ENCODE data around the gene FBLN1. TPM values are rescaled to one million over a fixed set of nuclear protein-coding genes. Genes with fewer than 3 reads are reported as not detected.

FBLN1 gene
- total and polyA plus RNA-seq, 2 of the 13 experiments (the other 11 are each of a cell fraction or from before 2014, with no cell fraction given), result 37.3 to 103 TPM

GRCh38 chr22:45629469-45630089 lies 126.9 kb downstream of the FBLN1 start (continued):
- TF ChIP-seq CEBPB (IDR thresholded peaks at IDR 0.05; ENCODE audit: borderline replicate concordance, low read depth, low read length), result no peak
- TF ChIP-seq NCOA5 (CRISPR knock-in tag; IDR thresholded peaks at IDR 0.05), result no peak
- no peak for TF ChIP-seq WIZ (CRISPR knock-in tag; IDR thresholded peaks at IDR 0.05)
- TF ChIP-seq KAT2B (IDR thresholded peaks at IDR 0.05; ENCODE audit: borderline replicate concordance, low read depth, low read length), result no peak
- TF ChIP-seq, protein P1, sequence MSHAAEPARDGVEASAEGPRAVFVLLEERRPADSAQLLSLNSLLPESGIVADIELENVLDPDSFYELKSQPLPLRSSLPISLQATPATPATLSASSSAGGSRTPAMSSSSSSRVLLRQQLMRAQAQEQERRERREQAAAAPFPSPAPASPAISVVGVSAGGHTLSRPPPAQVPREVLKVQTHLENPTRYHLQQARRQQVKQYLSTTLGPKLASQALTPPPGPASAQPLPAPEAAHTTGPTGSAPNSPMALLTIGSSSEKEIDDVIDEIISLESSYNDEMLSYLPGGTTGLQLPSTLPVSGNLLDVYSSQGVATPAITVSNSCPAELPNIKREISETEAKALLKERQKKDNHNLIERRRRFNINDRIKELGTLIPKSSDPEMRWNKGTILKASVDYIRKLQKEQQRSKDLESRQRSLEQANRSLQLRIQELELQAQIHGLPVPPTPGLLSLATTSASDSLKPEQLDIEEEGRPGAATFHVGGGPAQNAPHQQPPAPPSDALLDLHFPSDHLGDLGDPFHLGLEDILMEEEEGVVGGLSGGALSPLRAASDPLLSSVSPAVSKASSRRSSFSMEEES (CRISPR knock-in tag; IDR thresholded peaks at IDR 0.05), result no peak
- TF ChIP-seq RFXANK (CRISPR knock-in tag; IDR thresholded peaks at IDR 0.05), result no peak
- TF ChIP-seq GTF3A (CRISPR knock-in tag; conservative IDR thresholded peaks at IDR 0.05), result no peak
- TF ChIP-seq ERF (CRISPR knock-in tag; IDR thresholded peaks at IDR 0.05), result 0 out of 2 replicates have a peak, but pooled peaks have one; percentile 56
- TF ChIP-seq SIN3A (IDR thresholded peaks at IDR 0.05; ENCODE audit: borderline replicate concordance, low read depth, low read length), result peak; percentile 42; the same call in 1 of the 2 replicates
- TF ChIP-seq ZNF614 (CRISPR knock-in tag; IDR thresholded peaks at IDR 0.05; ENCODE audit: borderline replicate concordance), result no peak
- no peak for TF ChIP-seq POLR2AphosphoS2 (IDR thresholded peaks at IDR 0.05; ENCODE audit: low read depth, low read length)
- no peak; the same call in 1 of the 2 replicates for TF ChIP-seq ZNF556 (CRISPR knock-in tag; IDR thresholded peaks at IDR 0.05; ENCODE audit: borderline replicate concordance)
- TF ChIP-seq SRSF9 (IDR thresholded peaks at IDR 0.05; ENCODE audit: borderline replicate concordance, insufficient read depth, low read depth, low read length, poor library complexity, severe bottlenecking), result no peak
- TF ChIP-seq ZNF674 (CRISPR knock-in tag; IDR thresholded peaks at IDR 0.05; ENCODE audit: low read depth), result no peak
- TF ChIP-seq KLF13 (CRISPR knock-in tag; IDR thresholded peaks at IDR 0.05), result no peak
- TF ChIP-seq ZNF777 (CRISPR knock-in tag; IDR thresholded peaks at IDR 0.05), result no peak
- no peak for TF ChIP-seq ZNF451 (CRISPR knock-in tag; IDR thresholded peaks at IDR 0.05)
- no peak for TF ChIP-seq NR2F1 (CRISPR knock-in tag; IDR thresholded peaks at IDR 0.05)
- TF ChIP-seq, protein P2, sequence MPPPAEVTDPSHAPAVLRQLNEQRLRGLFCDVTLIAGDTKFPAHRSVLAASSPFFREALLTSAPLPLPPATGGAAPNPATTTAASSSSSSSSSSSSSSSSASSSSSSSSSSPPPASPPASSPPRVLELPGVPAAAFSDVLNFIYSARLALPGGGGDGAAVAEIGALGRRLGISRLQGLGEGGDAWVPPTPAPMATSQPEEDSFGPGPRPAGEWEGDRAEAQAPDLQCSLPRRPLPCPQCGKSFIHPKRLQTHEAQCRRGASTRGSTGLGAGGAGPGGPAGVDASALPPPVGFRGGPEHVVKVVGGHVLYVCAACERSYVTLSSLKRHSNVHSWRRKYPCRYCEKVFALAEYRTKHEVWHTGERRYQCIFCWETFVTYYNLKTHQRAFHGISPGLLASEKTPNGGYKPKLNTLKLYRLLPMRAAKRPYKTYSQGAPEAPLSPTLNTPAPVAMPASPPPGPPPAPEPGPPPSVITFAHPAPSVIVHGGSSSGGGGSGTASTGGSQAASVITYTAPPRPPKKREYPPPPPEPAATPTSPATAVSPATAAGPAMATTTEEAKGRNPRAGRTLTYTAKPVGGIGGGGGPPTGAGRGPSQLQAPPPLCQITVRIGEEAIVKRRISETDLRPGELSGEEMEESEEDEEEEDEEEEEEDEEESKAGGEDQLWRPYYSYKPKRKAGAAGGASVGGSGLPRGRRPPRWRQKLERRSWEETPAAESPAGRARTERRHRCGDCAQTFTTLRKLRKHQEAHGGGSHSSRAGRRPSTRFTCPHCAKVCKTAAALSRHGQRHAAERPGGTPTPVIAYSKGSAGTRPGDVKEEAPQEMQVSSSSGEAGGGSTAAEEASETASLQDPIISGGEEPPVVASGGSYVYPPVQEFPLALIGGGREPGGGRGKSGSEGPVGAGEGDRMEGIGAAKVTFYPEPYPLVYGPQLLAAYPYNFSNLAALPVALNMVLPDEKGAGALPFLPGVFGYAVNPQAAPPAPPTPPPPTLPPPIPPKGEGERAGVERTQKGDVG (CRISPR knock-in tag; IDR thresholded peaks at IDR 0.05; ENCODE audit: borderline replicate concordance), result no peak
- no peak for TF ChIP-seq ZEB1 (IDR thresholded peaks at IDR 0.05; ENCODE audit: insufficient replicate concordance, low read depth)
- TF ChIP-seq USF2 (IDR thresholded peaks at IDR 0.05; ENCODE audit: low read depth, low read length), result no peak
- TF ChIP-seq USF2 (CRISPR knock-in tag; IDR thresholded peaks at IDR 0.05; ENCODE audit: borderline replicate concordance), result no peak
- no peak for TF ChIP-seq KMT2B (CRISPR knock-in tag; IDR thresholded peaks at IDR 0.05)
- TF ChIP-seq TCF12 (IDR thresholded peaks at IDR 0.05), result no peak
- TF ChIP-seq TCF12 (CRISPR knock-in tag; IDR thresholded peaks at IDR 0.05), result no peak

Measured in HepG2 (cell line).